Left lung (tissue), 10 donors: ENCODE measurements around the gene PTK6. TPM values are rescaled to one million over a fixed set of nuclear protein-coding genes. Genes with fewer than 3 reads are reported as not detected.
"Not testable (repeated sequence)": the region's sequence is repeated elsewhere in the genome, so short reads cannot be mapped to it uniquely, and the experiment has no call there.

ENCODE experiments used
- ATAC-seq: fragments of 200-7000 bp; cut with Tn5 transposase; one replicate; pipeline ENCODE4 v1.9.1; 2020; ENCODE audit warnings: moderate library complexity
- DNase-seq, 4 donors: peaks; one replicate each; pipeline ENCODE4 v3.0.0-alpha.2; 2013 to 2020
- H3K27ac ChIP-seq, 2 donors: fragments of 200-600 bp; sonication (generic) in 1 of 2; one replicate each; pipeline versions ENCODE4 v1.5.0 to v1.8.0; 2020 to 2021
- H3K27me3 ChIP-seq, 2 donors: fragments of 200-600 bp; sonication (generic) in 1 of 2; one replicate each; pipeline versions ENCODE4 v1.5.0 to v1.8.0; 2020 to 2021
- H3K36me3 ChIP-seq, 2 donors: fragments of 200-600 bp; sonication (generic) in 1 of 2; one replicate each; pipeline versions ENCODE4 v1.5.0 to v1.8.0; 2020 to 2021
- H3K4me1 ChIP-seq, 2 donors: fragments of 200-600 bp; one replicate each; pipeline ENCODE4 v1.8.0; 2021
- H3K4me3 ChIP-seq, 2 donors: fragments of 200-600 bp; sonication (generic) in 1 of 2; one replicate each; pipeline versions ENCODE4 v1.5.0 to v1.8.0; 2020 to 2021; ENCODE audit warnings: mild to moderate bottlenecking in 1 of 2
- H3K9me3 ChIP-seq, 2 donors: fragments of 200-600 bp; sonication (generic) in 1 of 2; one replicate each; pipeline versions ENCODE4 v1.5.0 to v1.8.0; 2020 to 2021
- CTCF ChIP-seq, 2 donors: fragments of 200-600 bp; sonication (generic) in 1 of 2; IDR thresholded peaks; one replicate each; pipeline versions ENCODE4 v1.5.0 to v1.8.0; 2021; ENCODE audit warnings: antibody characterized with exemption in 2 of 2
- intact Hi-C, 2 donors: fragments of 100-400 bp; cut with DNase I; formaldehyde crosslinking; loops; one replicate each; pipeline versions ENCODE4 v1.11.2 to v1.14.2; 2022
- polyA plus RNA-seq, 6 donors: library from polyadenylated mRNA; unstranded; fragments of 120-200 nt; gene quantifications; one replicate each; pipeline ENCODE4 v1.2.1, GENCODE V29; 2013; ENCODE audit not compliant: insufficient read length in 6 of 6
- total RNA-seq, 2 donors: library from RNA; stranded (reverse); fragmentation: NEBNext Ultra II Directional; extraction: Animal tissue kit (Norgen Biotek cat#: 25700); gene quantifications; one replicate each; pipeline ENCODE4 v1.2.1, GENCODE V29; 2021
- donor health status: DM: no; HTN: yes; CAD: no.
- donor health status: DM: no; HTN: no; CAD: no.

The PTK6 gene
- total and polyA plus RNA-seq, 8 donors: 0.53 to 7.3 (median 0.75) TPM

- Histone ChIP-seq H3K9me3 (no peaks in the 10 kb centered on the region), H3K4me3 (no peak overlapping the region), H3K4me1 (no peaks in the 10 kb centered on the region), H3K27ac (no peak overlapping the region), H3K27me3 (peaks cover 0 to 25% of the 10 kb centered on the region in 2 donors), H3K36me3 (peaks cover 0 to 79% of the 10 kb centered on the region in 2 donors)
- intact Hi-C loops: no loop called here
- ATAC-seq (no peak), DNase-seq (no peak)
- no peak for TF ChIP-seq CTCF (IDR thresholded peaks at IDR 0.05)
These were observed 23.2 kb upstream of the PTK6 start for GRCh38 chr20:63560333-63560805.

GRCh38 chr20:63559485-63560332, 22.5 kb upstream of the PTK6 start:
- Histone ChIP-seq H3K36me3 (peaks cover 0 to 72% of the 10 kb centered on the region in 2 donors), H3K27me3 (peaks cover 0 to 26% of the 10 kb centered on the region in 2 donors)
- H3K9me3 ChIP-seq, DNase-seq, H3K27ac ChIP-seq, H3K4me3 ChIP-seq, ATAC-seq, H3K4me1 ChIP-seq, intact Hi-C loops: not testable (repeated sequence)

GRCh38 chr20:63558804-63559484, 21.8 kb upstream of the PTK6 start:
- no peak for TF ChIP-seq CTCF (IDR thresholded peaks at IDR 0.05)
- no peak for ATAC-seq

GRCh38 chr20:63557481-63557891, 20.3 kb upstream of the PTK6 start:
- ATAC-seq: no peak
- Histone ChIP-seq H3K9me3 (no peaks in the 10 kb centered on the region), H3K4me3 (no peak overlapping the region), H3K4me1 (peaks cover 0 to 12% of the 10 kb centered on the region in 2 donors), H3K27ac (no peak overlapping the region), H3K27me3 (peaks cover 0 to 34% of the 10 kb centered on the region in 2 donors), H3K36me3 (peaks cover 0 to 50% of the 10 kb centered on the region in 2 donors)
- intact Hi-C loops: no loop called here
- no peak for DNase-seq
- TF ChIP-seq CTCF (IDR thresholded peaks at IDR 0.05): no peak

More at GRCh38 chr20:63558804-63559484, 21.8 kb upstream of the PTK6 start:
- H3K27me3 ChIP-seq: peaks cover 0 to 26% of the 10 kb centered on the region in 2 donors
- H3K4me1 ChIP-seq: peaks cover 0 to 7% of the 10 kb centered on the region in 2 donors
- DNase-seq: no peak
- no peak overlapping the region for H3K27ac ChIP-seq
- peaks cover 0 to 65% of the 10 kb centered on the region in 2 donors for H3K36me3 ChIP-seq
- intact Hi-C loops: no loop called here
- no peaks in the 10 kb centered on the region for H3K9me3 ChIP-seq
- H3K4me3 ChIP-seq: no peak overlapping the region

- H3K9me3 ChIP-seq: no peaks in the 10 kb centered on the region
- no peak for DNase-seq
- H3K4me1 ChIP-seq: peaks cover 0 to 12% of the 10 kb centered on the region in 2 donors
- H3K4me3 ChIP-seq: no peak overlapping the region
- intact Hi-C loops: no loop called here
- H3K27ac ChIP-seq: no peak overlapping the region
- no peak for ATAC-seq
- H3K27me3 ChIP-seq: peaks cover 0 to 39% of the 10 kb centered on the region in 2 donors
- no peak for TF ChIP-seq CTCF (IDR thresholded peaks at IDR 0.05)
- H3K36me3 ChIP-seq: peaks cover 0 to 45% of the 10 kb centered on the region in 2 donors
These were observed 19.8 kb upstream of the PTK6 start for GRCh38 chr20:63556873-63557478.
